Measurements from ENCODE around the gene GPR37. TPM values are rescaled to one million over a fixed set of nuclear protein-coding genes. Genes with fewer than 3 reads are reported as not detected.

The GPR37 gene
- total RNA-seq, 4 donors from 2014 or later: 0.53 to 1.1 TPM; not detected in 2

DNA sequence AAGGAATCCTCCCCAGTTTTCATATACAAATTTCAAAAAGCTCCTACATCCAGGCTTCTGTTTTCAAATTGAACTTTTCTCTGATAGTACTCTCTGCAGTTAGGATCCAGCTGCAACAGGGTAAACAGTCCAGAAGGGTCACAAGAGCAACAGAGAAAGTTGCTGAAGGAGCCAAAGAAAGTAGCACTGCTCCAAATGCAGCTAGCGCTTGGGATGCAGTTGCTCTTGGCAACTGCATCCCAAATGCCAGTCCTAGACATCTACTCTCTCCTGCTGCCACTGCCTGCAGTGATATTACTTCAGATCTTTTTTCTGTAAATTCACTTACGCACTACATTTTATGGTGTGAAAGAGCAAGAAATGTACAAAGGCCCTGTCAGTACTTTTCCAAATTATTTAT is 14.6 kb downstream of the GPR37 start:
- no peak overlapping the region for H3K27ac ChIP-seq
- TF ChIP-seq POLR2A (IDR thresholded peaks at IDR 0.05): no peak
- TF ChIP-seq, protein P1, sequence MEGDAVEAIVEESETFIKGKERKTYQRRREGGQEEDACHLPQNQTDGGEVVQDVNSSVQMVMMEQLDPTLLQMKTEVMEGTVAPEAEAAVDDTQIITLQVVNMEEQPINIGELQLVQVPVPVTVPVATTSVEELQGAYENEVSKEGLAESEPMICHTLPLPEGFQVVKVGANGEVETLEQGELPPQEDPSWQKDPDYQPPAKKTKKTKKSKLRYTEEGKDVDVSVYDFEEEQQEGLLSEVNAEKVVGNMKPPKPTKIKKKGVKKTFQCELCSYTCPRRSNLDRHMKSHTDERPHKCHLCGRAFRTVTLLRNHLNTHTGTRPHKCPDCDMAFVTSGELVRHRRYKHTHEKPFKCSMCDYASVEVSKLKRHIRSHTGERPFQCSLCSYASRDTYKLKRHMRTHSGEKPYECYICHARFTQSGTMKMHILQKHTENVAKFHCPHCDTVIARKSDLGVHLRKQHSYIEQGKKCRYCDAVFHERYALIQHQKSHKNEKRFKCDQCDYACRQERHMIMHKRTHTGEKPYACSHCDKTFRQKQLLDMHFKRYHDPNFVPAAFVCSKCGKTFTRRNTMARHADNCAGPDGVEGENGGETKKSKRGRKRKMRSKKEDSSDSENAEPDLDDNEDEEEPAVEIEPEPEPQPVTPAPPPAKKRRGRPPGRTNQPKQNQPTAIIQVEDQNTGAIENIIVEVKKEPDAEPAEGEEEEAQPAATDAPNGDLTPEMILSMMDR (IDR thresholded peaks at IDR 0.05): no peak
- H3K4me3 ChIP-seq: no peak overlapping the region
- no peak for DNase-seq
- H3K36me3 ChIP-seq: no peaks in the 10 kb centered on the region
- H3K27me3 ChIP-seq: no peaks in the 10 kb centered on the region
- H3K9me3 ChIP-seq: no peaks in the 10 kb centered on the region
- H3K4me1 ChIP-seq: no peaks in the 10 kb centered on the region

DNA sequence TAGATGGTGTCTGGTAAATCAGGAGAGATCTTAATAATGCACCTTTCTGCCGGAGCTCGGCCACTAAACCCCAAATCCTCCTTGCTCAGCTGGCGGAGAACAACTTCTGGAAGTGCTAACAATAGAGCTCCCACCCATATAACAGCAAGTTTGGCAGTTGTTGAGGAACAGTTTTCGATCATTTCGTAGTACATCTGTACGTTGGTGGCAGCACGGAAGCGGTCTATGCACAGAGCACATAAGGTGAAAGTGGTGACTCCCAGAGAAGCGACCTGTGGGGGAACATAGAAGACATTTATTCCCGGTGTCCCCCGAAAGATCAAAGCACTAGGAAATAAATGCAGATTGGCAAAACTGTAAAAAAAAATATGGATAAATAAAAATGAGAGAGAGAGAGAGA is 18.5 kb downstream of the GPR37 start:
- no peak overlapping the region for H3K4me3 ChIP-seq
- H3K9me3 ChIP-seq: no peaks in the 10 kb centered on the region

DNA sequence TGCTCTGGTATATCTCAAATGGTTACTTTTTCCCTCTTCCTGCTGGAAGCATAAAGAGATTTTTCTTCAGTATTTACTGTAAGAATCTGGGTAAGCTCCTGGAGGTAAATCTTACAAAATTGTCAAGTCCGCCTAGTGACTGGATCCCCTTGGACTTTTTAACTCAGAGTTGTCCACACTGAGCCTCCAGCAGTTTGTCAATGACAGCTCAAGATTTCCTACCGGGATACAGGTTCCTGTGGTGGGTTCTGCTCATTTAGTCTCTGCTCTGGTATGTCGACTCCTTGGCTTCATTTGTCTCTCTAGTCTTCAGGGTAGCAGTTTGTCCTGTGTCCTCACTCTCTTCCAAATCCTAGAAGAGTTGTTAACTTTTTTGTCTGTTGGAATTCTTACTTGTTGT is 27.0 kb downstream of the GPR37 start:
- Histone ChIP-seq H3K4me3 (no peak overlapping the region), H3K27me3 (no peaks in the 10 kb centered on the region), H3K27ac (no peak overlapping the region), H3K4me1 (no peaks in the 10 kb centered on the region), H3K9me3 (no peaks in the 10 kb centered on the region), H3K36me3 (no peaks in the 10 kb centered on the region)
- TF ChIP-seq, protein P1 (IDR thresholded peaks at IDR 0.05): no peak
- no peak for TF ChIP-seq POLR2A (IDR thresholded peaks at IDR 0.05)
- no peak for DNase-seq

More for the DNA sequence above, 18.5 kb downstream of the GPR37 start:
- DNase-seq: no peak
- Histone ChIP-seq H3K36me3 (no peaks in the 10 kb centered on the region), H3K27me3 (no peaks in the 10 kb centered on the region), H3K27ac (no peak overlapping the region), H3K4me1 (no peaks in the 10 kb centered on the region)
- TF ChIP-seq POLR2A (IDR thresholded peaks at IDR 0.05): no peak
- TF ChIP-seq, protein P1 (IDR thresholded peaks at IDR 0.05): no peak

DNA sequence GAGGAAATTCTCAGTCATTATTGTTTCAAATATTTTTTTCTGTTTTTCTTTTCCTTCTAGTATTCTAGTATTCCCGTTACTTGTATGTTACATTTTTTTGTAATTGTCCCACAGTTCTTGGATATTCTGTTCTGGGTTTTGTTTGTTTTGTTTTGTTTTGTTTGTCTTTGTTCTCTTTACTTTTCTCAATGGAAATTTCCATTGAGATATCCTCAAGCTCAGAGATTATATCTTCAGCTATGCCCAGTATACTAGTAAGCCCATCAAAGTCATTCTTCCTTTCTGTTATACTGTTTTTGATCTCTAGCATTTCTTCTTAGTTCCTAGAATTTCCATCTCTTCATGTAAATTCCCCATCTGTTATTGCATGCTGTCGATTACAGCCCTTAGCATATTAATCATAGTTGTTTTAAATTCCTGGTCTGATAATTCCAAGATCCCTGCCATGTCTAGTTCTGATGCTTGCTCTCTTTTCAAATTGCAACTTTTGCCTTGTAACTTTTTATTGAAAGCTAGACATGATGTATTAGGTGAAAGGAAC is 27.8 kb downstream of the GPR37 start:
- TF ChIP-seq POLR2A (IDR thresholded peaks at IDR 0.05): no peak
- TF ChIP-seq, protein P1 (IDR thresholded peaks at IDR 0.05): no peak
- Histone ChIP-seq H3K36me3 (no peaks in the 10 kb centered on the region), H3K27me3 (no peaks in the 10 kb centered on the region), H3K4me1 (no peaks in the 10 kb centered on the region), H3K27ac (no peak overlapping the region), H3K9me3 (no peaks in the 10 kb centered on the region), H3K4me3 (no peak overlapping the region)
- DNase-seq: no peak

DNA sequence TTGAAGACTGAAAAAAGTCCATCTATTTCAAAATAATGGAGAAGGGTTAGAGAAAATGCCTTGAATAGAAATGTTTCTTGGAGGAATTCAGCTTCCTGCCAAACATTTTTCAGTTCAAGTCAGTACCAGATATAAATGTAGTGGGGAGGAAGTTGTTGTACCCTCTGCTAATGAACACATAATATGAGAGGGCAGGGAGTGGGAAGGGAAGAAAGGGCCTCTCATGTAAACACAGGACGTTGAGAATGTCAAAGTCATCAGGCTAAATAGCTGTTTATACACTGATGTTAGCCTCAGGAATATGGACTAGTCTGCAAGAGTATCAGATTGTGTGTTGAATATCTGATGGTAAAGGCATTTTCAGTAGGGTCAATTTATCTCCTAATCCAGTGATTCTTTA is 37.0 kb downstream of the GPR37 start:
- Histone ChIP-seq H3K4me3 (no peak overlapping the region), H3K4me1 (no peaks in the 10 kb centered on the region), H3K9me3 (no peaks in the 10 kb centered on the region), H3K27ac (no peak overlapping the region), H3K36me3 (no peaks in the 10 kb centered on the region), H3K27me3 (no peaks in the 10 kb centered on the region)
- DNase-seq: no peak
- TF ChIP-seq, protein P1 (IDR thresholded peaks at IDR 0.05): no peak
- no peak for TF ChIP-seq POLR2A (IDR thresholded peaks at IDR 0.05)

Measured in Peyer's patch (tissue), 4 donors.